Naive thymus-derived CD4-positive, alpha-beta T cell (primary cell): ENCODE measurements around the gene NKD1. TPM values are rescaled to one million over a fixed set of nuclear protein-coding genes. Genes with fewer than 3 reads are reported as not detected.

ENCODE experiments used
- ATAC-seq: fragments of 150-1000 bp; cut with Tn5 transposase; 2 replicates; pipeline ENCODE4 v1.10.0; 2021; ENCODE audit warnings: mild to moderate bottlenecking, moderate library complexity
- CTCF ChIA-PET: fragments of 350-600 bp; sonication (Branson Sonifier 250); formaldehyde crosslinking; loops from one replicate; lab custom pipeline; 2021; ENCODE audit warnings: antibody characterized with exemption; lab: Charles Lee
- POLR2A ChIA-PET: fragments of 350-600 bp; sonication (Branson Sonifier 250); formaldehyde crosslinking; loops from one replicate; lab custom pipeline; 2021; ENCODE audit warnings: antibody characterized with exemption, inconsistent platforms; lab: Charles Lee
- DNase-seq, 9 donors: peaks; one replicate each; pipeline versions ENCODE4 v3.0.0 to v3.0.0-alpha.2; 2020 to 2022; ENCODE audit warnings: mixed read lengths in 1 of 9
- H3K27ac ChIP-seq: one replicate; pipeline ENCODE4 v1.7.0; 2013; ENCODE audit warnings: mild to moderate bottlenecking, low read depth, low read length, moderate library complexity
- H3K27me3 ChIP-seq, 2 donors: one replicate each; pipeline ENCODE4 v1.7.0; 2013; ENCODE audit warnings: low read length in 2 of 2, mild to moderate bottlenecking in 2 of 2, moderate library complexity in 2 of 2; ENCODE audit not compliant: control insufficient read depth in 2 of 2, insufficient read depth in 2 of 2
- H3K36me3 ChIP-seq, 3 experiments: 1 replicate in 2 of 3; 2 replicates in 1 of 3; pipeline ENCODE4 v1.7.0; 2013; ENCODE audit warnings: low read length in 3 of 3, mild to moderate bottlenecking in 3 of 3, moderate library complexity in 1 of 3; ENCODE audit not compliant: insufficient read depth in 3 of 3, control insufficient read depth in 2 of 3
- H3K4me1 ChIP-seq, 2 donors: one replicate each; pipeline ENCODE4 v1.7.0; 2013; ENCODE audit warnings: low read length in 2 of 2, mild to moderate bottlenecking in 2 of 2, moderate library complexity in 1 of 2; ENCODE audit not compliant: control insufficient read depth in 2 of 2, insufficient read depth in 2 of 2
- H3K4me3 ChIP-seq: 2 replicates; pipeline ENCODE4 v1.7.0; 2013; ENCODE audit warnings: mild to moderate bottlenecking, low read length
- H3K9me3 ChIP-seq, 3 experiments: 1 replicate in 2 of 3; 2 replicates in 1 of 3; pipeline ENCODE4 v1.7.0; 2013; ENCODE audit warnings: low read length in 3 of 3; ENCODE audit not compliant: control insufficient read depth in 2 of 3
- H3K27ac Mint-ChIP-seq, 9 donors: one replicate each; pipeline ENCODE4 v1.8.0; 2020 to 2022; ENCODE audit warnings: mixed read lengths in 9 of 9, mild to moderate bottlenecking in 8 of 9, moderate library complexity in 5 of 9, inconsistent platforms in 2 of 9
- H3K27me3 Mint-ChIP-seq, 5 donors: one replicate each; pipeline ENCODE4 v1.8.0; 2021 to 2022; ENCODE audit warnings: mixed read lengths in 5 of 5, mild to moderate bottlenecking in 1 of 5
- H3K36me3 Mint-ChIP-seq, 5 donors: one replicate each; pipeline ENCODE4 v1.8.0; 2020 to 2022; ENCODE audit warnings: mixed read lengths in 5 of 5, mild to moderate bottlenecking in 3 of 5, inconsistent platforms in 1 of 5
- H3K4me1 Mint-ChIP-seq, 7 donors: one replicate each; pipeline ENCODE4 v1.8.0; 2020 to 2022; ENCODE audit warnings: mixed read lengths in 7 of 7, mild to moderate bottlenecking in 3 of 7, inconsistent platforms in 1 of 7
- H3K4me3 Mint-ChIP-seq, 10 donors: one replicate each; pipeline ENCODE4 v1.8.0; 2020 to 2022; ENCODE audit warnings: mild to moderate bottlenecking in 10 of 10, mixed read lengths in 10 of 10, moderate library complexity in 6 of 10, inconsistent platforms in 2 of 10
- H3K9me3 Mint-ChIP-seq, 11 donors: one replicate each; pipeline ENCODE4 v1.8.0; 2020 to 2022; ENCODE audit warnings: mixed read lengths in 11 of 11, mild to moderate bottlenecking in 4 of 11, inconsistent platforms in 1 of 11, moderate library complexity in 1 of 11
- intact Hi-C, 2 donors: fragments of 100-400 bp; cut with micrococcal nuclease; formaldehyde crosslinking; loops; one replicate each; pipeline ENCODE4 v1.15.1; 2023
- polyA plus RNA-seq, 2 donors: library from polyadenylated mRNA; unstranded; fragments of 300-500 nt; fragmentation: Illumina TruSeq; gene quantifications; one replicate each; pipeline ENCODE4 v1.2.3, GENCODE V29; 2021
- total RNA-seq, 6 experiments: library from RNA in 5 of 6; stranded (reverse) in 5 of 6; gene quantifications; 1 replicate in 5 of 6; 2 replicates in 1 of 6; pipeline ENCODE4 v1.2.3 and lab custom pipeline; 2021 to 2026

The NKD1 gene
- total and polyA plus RNA-seq, 7 experiments from 2014 or later = 0.36 to 7.9 (median 5.0) TPM

DNA sequence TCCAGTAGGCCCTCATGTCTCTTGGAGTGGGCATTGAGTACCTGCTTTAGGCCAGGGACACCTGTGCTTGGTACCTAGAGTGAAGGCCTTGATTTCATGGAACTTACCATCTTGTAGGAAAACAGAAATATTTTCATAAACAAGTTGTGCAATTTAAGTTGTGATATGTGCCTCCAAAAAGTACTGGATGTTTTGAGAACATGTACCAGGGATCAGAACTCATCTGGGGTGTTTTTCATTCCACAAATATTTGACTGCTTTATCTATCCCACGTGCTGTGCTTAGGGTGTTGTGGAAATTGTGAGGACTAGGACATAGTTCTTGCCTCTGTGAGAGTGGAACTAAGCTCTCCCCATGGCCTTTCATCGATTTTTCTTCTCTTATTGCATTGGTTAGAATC is 8.8 kb downstream of the NKD1 start:
- Histone ChIP-seq H3K27ac (no peak overlapping the region), H3K36me3 (peaks cover 0 to 42% (median 0%) of the 10 kb centered on the region in 3 experiments), H3K4me3 (no peak overlapping the region), H3K27me3 (no peaks in the 10 kb centered on the region), H3K9me3 (peaks cover 0 to 10% (median 0%) of the 10 kb centered on the region in 3 experiments), H3K4me1 (no peaks in the 10 kb centered on the region)
- Mint-ChIP-seq H3K9me3 (peaks cover 0 to 23% (median 4%) of the 10 kb centered on the region in 11 donors), H3K27ac (no peak overlapping the region), H3K4me3 (no peak overlapping the region), H3K27me3 (peaks cover 0 to 15% (median 0%) of the 10 kb centered on the region in 5 donors), H3K36me3 (peaks cover 9 to 80% (median 61%) of the 10 kb centered on the region in 5 donors), H3K4me1 (peaks cover 0 to 35% (median 28%) of the 10 kb centered on the region in 7 donors)
- CTCF ChIA-PET = no interaction called here
- no peak for DNase-seq
- POLR2A ChIA-PET = no interaction called here
- ATAC-seq = no peak
- intact Hi-C loops = no loop called here

DNA sequence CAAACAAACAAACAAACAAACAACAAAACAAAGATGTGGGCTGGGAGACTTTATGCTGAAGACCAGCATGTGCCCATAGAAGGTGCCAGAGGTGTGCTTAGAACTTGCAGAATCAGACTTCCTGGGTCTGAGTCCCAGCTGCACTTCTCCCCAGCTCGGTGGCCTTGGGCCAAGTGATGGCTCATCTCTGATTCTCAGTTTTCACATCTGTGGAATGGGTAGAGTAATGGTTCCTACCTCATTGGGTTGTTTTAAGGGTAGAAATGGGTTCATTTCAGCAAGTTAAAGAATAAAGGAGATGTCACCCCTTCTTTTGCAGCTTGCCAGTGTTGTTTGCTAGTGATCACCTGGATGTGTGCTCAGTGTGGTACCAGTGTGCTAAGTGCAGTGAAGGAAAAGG is 10.7 kb downstream of the NKD1 start:
- H3K36me3 ChIP-seq = peaks cover 0 to 39% (median 0%) of the 10 kb centered on the region in 3 experiments
- H3K27ac Mint-ChIP-seq = peak overlapping the region in 1 of 9 donors; percentile 13
- H3K4me3 ChIP-seq = no peak overlapping the region
- ChIA-PET POLR2A (no interaction called here), CTCF (interaction anchor here (0.7 to 1.2 kb wide), 2 partner anchors 105 to 188 kb away, joined by 3 to 4 read pairs; no protein-coding TSS in a partner anchor)
- DNase-seq = no peak
- H3K27ac ChIP-seq = no peak overlapping the region
- H3K4me3 Mint-ChIP-seq = no peak overlapping the region
- peaks cover 0 to 10% (median 0%) of the 10 kb centered on the region in 3 experiments for H3K9me3 ChIP-seq
- no peaks in the 10 kb centered on the region for H3K27me3 ChIP-seq
- ATAC-seq = no peak
- intact Hi-C loops = no loop called here
- H3K27me3 Mint-ChIP-seq = peaks cover 0 to 3% (median 0%) of the 10 kb centered on the region in 5 donors
- H3K9me3 Mint-ChIP-seq = peaks cover 0 to 23% (median 4%) of the 10 kb centered on the region in 11 donors
- peaks cover 9 to 75% (median 57%) of the 10 kb centered on the region in 5 donors for H3K36me3 Mint-ChIP-seq
- peaks cover 0 to under 1% of the 10 kb centered on the region in 2 donors for H3K4me1 ChIP-seq
- H3K4me1 Mint-ChIP-seq = peaks cover 0 to 25% (median 22%) of the 10 kb centered on the region in 7 donors

DNA sequence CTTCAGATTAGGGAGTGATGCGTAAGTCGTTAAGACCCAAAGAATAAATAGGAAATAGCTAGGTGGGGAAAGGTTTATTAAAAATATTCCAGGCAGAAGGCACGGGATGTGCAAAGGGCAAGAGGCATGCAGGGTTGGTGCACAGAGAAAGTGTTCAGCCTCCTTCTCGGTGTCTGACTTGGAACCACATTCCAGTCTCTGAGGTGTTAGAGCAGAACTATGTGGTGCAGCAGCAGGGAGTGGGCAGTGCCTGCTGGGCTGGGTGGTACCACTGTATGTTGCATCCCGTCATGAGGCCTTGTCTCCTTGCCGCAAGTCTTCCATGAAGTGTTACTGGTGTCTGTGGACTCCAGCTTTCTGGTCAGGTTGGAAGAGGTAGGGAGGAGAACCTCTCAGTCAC is 11.1 kb downstream of the NKD1 start:
- no peak overlapping the region for H3K27ac ChIP-seq
- Mint-ChIP-seq H3K4me1 (peaks cover 0 to 25% (median 19%) of the 10 kb centered on the region in 7 donors), H3K9me3 (peaks cover 0 to 23% (median 4%) of the 10 kb centered on the region in 11 donors), H3K27ac (peak overlapping the region in 1 of 9 donors; percentile 21), H3K27me3 (no peaks in the 10 kb centered on the region), H3K36me3 (peaks cover 9 to 71% (median 56%) of the 10 kb centered on the region in 5 donors), H3K4me3 (no peak overlapping the region)
- intact Hi-C loops = no loop called here
- no peak for DNase-seq
- no peak for ATAC-seq
- H3K36me3 ChIP-seq = peaks cover 0 to 37% (median 0%) of the 10 kb centered on the region in 3 experiments
- H3K4me3 ChIP-seq = no peak overlapping the region
- H3K4me1 ChIP-seq = peaks cover 0 to 5% of the 10 kb centered on the region in 2 donors
- ChIA-PET POLR2A (no interaction called here), CTCF (interaction anchor here (0.7 to 1.2 kb wide), 2 partner anchors 105 to 187 kb away, joined by 3 to 4 read pairs; no protein-coding TSS in a partner anchor)
- peaks cover 0 to 10% (median 0%) of the 10 kb centered on the region in 3 experiments for H3K9me3 ChIP-seq
- H3K27me3 ChIP-seq = no peaks in the 10 kb centered on the region

DNA sequence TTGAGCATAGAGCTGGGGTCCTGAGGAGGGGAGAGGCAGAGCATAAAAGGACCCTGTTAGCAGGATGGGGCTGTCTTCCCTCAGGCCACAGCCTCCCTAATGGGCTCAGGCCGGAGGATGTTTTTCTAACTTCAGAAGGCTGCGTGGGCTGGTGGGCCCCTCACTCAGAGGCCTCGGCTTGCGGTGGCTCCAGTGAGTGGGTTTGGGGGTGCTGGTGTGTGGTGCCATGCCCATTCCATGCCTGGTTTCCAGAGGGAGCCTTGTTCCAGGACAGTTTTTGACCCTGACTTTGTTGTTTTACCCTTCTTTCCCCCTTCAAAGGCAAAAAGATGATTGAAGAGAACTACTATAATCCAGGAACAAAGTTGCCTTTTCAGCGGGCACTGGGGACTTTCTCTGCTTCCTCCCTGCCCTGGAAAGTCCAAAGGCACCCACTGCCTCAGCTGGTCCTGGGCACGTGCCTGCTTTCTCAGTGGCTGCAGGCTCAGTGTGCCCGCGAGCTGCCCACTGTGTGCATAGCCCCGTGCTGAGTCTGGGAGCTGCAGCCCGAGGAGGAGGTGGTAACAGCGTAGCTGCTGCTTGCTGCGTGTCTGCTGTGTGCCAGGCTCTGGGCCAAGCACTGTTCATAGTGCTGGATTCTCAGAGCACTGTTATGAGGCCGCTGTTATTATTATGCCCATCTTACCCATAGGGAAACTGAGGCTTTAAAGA is 11.8 kb downstream of the NKD1 start:
- ChIA-PET CTCF (no interaction called here), POLR2A (no interaction called here)
- ATAC-seq = no peak
- intact Hi-C loops = no loop called here
- Histone ChIP-seq H3K4me3 (no peak overlapping the region), H3K4me1 (peaks cover 0 to 11% of the 10 kb centered on the region in 2 donors), H3K27me3 (no peaks in the 10 kb centered on the region), H3K36me3 (peaks cover 0 to 33% (median 0%) of the 10 kb centered on the region in 3 experiments), H3K27ac (no peak overlapping the region), H3K9me3 (peaks cover 0 to 10% (median 0%) of the 10 kb centered on the region in 3 experiments)
- Mint-ChIP-seq H3K27me3 (no peaks in the 10 kb centered on the region), H3K4me1 (peaks cover 0 to 31% (median 20%) of the 10 kb centered on the region in 7 donors), H3K27ac (peak overlapping the region in 1 of 9 donors; percentile 21), H3K4me3 (no peak overlapping the region), H3K36me3 (peaks cover 9 to 68% (median 54%) of the 10 kb centered on the region in 5 donors), H3K9me3 (peaks cover 0 to 23% (median 4%) of the 10 kb centered on the region in 11 donors)
- no peak for DNase-seq

DNA sequence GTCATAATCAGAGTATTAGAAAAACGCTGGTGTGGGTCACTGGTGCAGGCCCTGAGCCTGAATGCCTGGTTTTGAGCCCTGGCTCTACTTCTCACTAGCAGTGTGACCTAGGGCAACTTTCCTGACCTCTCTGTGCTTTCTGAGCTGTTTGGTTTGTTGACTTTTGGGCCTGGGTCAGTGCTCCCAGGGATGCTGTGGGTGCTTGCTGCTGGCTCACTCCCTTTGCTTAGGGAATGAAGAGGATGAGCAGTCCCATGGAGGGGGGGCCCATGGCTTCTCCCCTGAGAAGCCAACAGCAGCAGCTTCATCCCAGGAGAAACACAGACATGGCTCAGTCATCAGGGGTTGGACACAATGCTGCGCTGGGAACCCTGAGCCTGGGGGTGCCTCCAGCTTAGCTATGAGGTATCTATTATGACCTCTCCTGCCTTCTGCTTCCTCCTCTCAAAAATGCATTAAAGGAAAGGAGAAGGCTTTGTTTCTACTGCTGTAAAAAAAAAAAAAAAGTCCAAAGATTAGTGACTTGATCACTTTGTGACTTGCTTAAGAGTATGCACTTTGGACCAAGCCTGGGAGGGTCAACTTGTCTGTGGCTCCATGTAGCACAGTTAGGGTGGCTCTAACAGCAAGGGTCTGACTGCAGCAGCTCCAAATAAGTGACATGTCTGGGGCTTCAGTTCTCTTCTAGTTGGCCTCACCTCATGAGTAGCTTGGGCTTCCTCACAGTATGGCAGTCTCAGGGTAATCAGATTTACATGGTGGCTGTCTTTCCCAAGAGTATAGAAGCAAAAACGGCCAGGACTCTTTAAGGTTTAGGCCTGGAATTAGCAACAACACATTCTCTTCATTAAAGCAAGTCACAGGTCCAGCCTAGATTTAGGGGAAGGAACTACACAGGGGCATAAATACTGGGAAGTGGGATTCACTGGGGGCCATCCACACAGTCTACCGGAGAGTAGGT is 13.0 kb downstream of the NKD1 start:
- ATAC-seq = no peak
- no peak overlapping the region for H3K27ac ChIP-seq
- Mint-ChIP-seq H3K9me3 (peaks cover 0 to 22% (median 4%) of the 10 kb centered on the region in 11 donors), H3K27me3 (no peaks in the 10 kb centered on the region), H3K36me3 (peaks cover 9 to 63% (median 45%) of the 10 kb centered on the region in 5 donors), H3K27ac (peak overlapping the region in 2 of 9 donors; percentile 34 to 43), H3K4me1 (peaks cover 0 to 38% (median 27%) of the 10 kb centered on the region in 7 donors), H3K4me3 (no peak overlapping the region)
- H3K9me3 ChIP-seq = peaks cover 0 to 10% (median 0%) of the 10 kb centered on the region in 3 experiments
- no peak overlapping the region for H3K4me3 ChIP-seq
- peaks cover 0 to 27% (median 0%) of the 10 kb centered on the region in 3 experiments for H3K36me3 ChIP-seq
- H3K27me3 ChIP-seq = no peaks in the 10 kb centered on the region
- no peak for DNase-seq
- intact Hi-C loops = no loop called here
- peaks cover 0 to 12% of the 10 kb centered on the region in 2 donors for H3K4me1 ChIP-seq
- CTCF ChIA-PET = no interaction called here
- POLR2A ChIA-PET = no interaction called here

DNA sequence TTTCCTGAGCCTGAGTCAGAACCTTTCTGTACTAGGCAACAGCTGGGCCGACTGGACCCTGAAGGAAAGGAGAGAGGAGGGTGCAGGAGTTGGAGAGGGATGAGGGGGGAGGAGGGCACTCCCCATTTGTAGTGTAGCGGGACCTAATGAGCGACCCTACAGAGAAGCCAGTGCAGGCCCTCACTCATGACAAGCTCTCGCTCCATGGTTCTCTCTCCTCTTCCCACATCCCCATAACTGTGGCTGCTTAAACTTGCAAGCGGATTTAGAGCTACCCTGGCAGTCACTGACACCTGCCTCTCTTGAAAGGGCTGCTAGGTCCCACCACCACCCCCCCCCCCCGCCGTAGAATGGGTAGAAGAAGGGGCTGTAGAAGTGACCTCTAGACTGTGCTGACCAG is 14.5 kb downstream of the NKD1 start:
- Histone ChIP-seq H3K27me3 (no peaks in the 10 kb centered on the region), H3K36me3 (peaks cover 0 to 28% (median 0%) of the 10 kb centered on the region in 3 experiments), H3K27ac (no peak overlapping the region), H3K4me1 (peaks cover 0 to 12% of the 10 kb centered on the region in 2 donors), H3K9me3 (peaks cover 0 to 10% (median 0%) of the 10 kb centered on the region in 3 experiments), H3K4me3 (no peak overlapping the region)
- ChIA-PET CTCF (no interaction called here), POLR2A (no interaction called here)
- intact Hi-C loops = no loop called here
- H3K4me1 Mint-ChIP-seq = peaks cover 0 to 38% (median 27%) of the 10 kb centered on the region in 7 donors
- peaks cover 0 to 12% (median 2%) of the 10 kb centered on the region in 11 donors for H3K9me3 Mint-ChIP-seq
- H3K36me3 Mint-ChIP-seq = peaks cover 7 to 60% (median 33%) of the 10 kb centered on the region in 5 donors
- no peaks in the 10 kb centered on the region for H3K27me3 Mint-ChIP-seq
- DNase-seq (no peak), ATAC-seq (no peak)
- H3K4me3 Mint-ChIP-seq = no peak overlapping the region
- peak overlapping the region in 1 of 9 donors; percentile 71 for H3K27ac Mint-ChIP-seq
